HG03439 (cell line): Measurements from ENCODE around the gene ASB8.
"Not testable (repeated sequence)": the region's sequence is repeated elsewhere in the genome, so short reads cannot be mapped to it uniquely, and the experiment has no call there.

Experiments
- ATAC-seq: cut with Tn5 transposase; IDR thresholded peaks from one replicate; pipeline ENCODE4 v1.9.1; 2021; ENCODE audit warnings: mild to moderate bottlenecking, moderate library complexity; ENCODE audit not compliant: unreplicated experiment

The ASB8 gene

GRCh38 chr12:48183091-48183875 is 26.0 kb upstream of the ASB8 start, which contains the start of gene CCDC184:
TSS of gene CCDC184 (plus strand) at chr12:48183644. CDS start at chr12:48184123, 479 bp downstream.
- ATAC-seq: peak; percentile 77

GRCh38 chr12:48182631-48183030 is 25.3 kb upstream of the ASB8 start:
- no peak for ATAC-seq

GRCh38 chr12:48180857-48181495 is 23.7 kb upstream of the ASB8 start:
- no peak for ATAC-seq

GRCh38 chr12:48180424-48180823 is 23.1 kb upstream of the ASB8 start:
- ATAC-seq: no peak

GRCh38 chr12:48179466-48179865 is 22.2 kb upstream of the ASB8 start:
- ATAC-seq: no peak

GRCh38 chr12:48177982-48178381 is 20.7 kb upstream of the ASB8 start:
- ATAC-seq: no peak

GRCh38 chr12:48176417-48176751 is 19.1 kb upstream of the ASB8 start:
- ATAC-seq: no peak

GRCh38 chr12:48175613-48176416 is 18.5 kb upstream of the ASB8 start:
- no peak for ATAC-seq

GRCh38 chr12:48169011-48169410 is 11.7 kb upstream of the ASB8 start:
- no peak for ATAC-seq

- ATAC-seq: no peak
Observed at GRCh38 chr12:48165089-48165981, 8.0 kb upstream of the ASB8 start.

GRCh38 chr12:48164451-48164850 is 7.1 kb upstream of the ASB8 start:
- ATAC-seq: no peak

- ATAC-seq: no peak
Observed at GRCh38 chr12:48163150-48163747, 5.9 kb upstream of the ASB8 start.

GRCh38 chr12:48160807-48161206 is 3.5 kb upstream of the ASB8 start:
- no peak for ATAC-seq

GRCh38 chr12:48160046-48160445 is 2.7 kb upstream of the ASB8 start:
- ATAC-seq: no peak

- ATAC-seq: no peak
Observed at GRCh38 chr12:48157889-48158370, 615 bp upstream of the ASB8 start.

GRCh38 chr12:48156652-48157017 is 680 bp downstream of the ASB8 start:
- no peak for ATAC-seq

- ATAC-seq: not testable (repeated sequence)
Observed at GRCh38 chr12:48155786-48156185, 1.5 kb downstream of the ASB8 start.

GRCh38 chr12:48151103-48151771 is 6.1 kb downstream of the ASB8 start:
- no peak for ATAC-seq

GRCh38 chr12:48145981-48146380 is 11.3 kb downstream of the ASB8 start:
- no peak for ATAC-seq

GRCh38 chr12:48143898-48144297 is 13.4 kb downstream of the ASB8 start:
- ATAC-seq: no peak
